NCI-H1048 (cell line): ENCODE measurements around the gene USP25.
"Not testable (repeated sequence)": the region's sequence is repeated elsewhere in the genome, so short reads cannot be mapped to it uniquely, and the experiment has no call there.

Source experiments
- DNase-seq: peaks from one replicate; lab custom pipeline; 2025; lab: John Stamatoyannopoulos, UW

The USP25 gene

GRCh38 chr21:15731243-15731613 is 1.4 kb downstream of the USP25 start:
- DNase-seq, result no peak

- peak; percentile 48 for DNase-seq
These were observed 2.7 kb downstream of the USP25 start for GRCh38 chr21:15732290-15732995.

GRCh38 chr21:15732996-15733329 is 3.2 kb downstream of the USP25 start:
- DNase-seq, result no peak

- DNase-seq, result no peak
These were observed 5.6 kb downstream of the USP25 start for GRCh38 chr21:15735409-15735808.

- DNase-seq, result not testable (repeated sequence)
These were observed 6.1 kb downstream of the USP25 start for GRCh38 chr21:15735931-15736330.

- not testable (repeated sequence) for DNase-seq
These were observed 9.0 kb downstream of the USP25 start for GRCh38 chr21:15738779-15739178.

- no peak for DNase-seq
These were observed 10.6 kb downstream of the USP25 start for GRCh38 chr21:15740383-15740782.

GRCh38 chr21:15741510-15741909 is 11.7 kb downstream of the USP25 start:
- no peak for DNase-seq

GRCh38 chr21:15742052-15742670 is 12.4 kb downstream of the USP25 start:
- no peak for DNase-seq

GRCh38 chr21:15742694-15743093 is 12.9 kb downstream of the USP25 start:
- DNase-seq, result no peak

GRCh38 chr21:15743593-15743992 is 13.8 kb downstream of the USP25 start:
- DNase-seq, result no peak

- DNase-seq, result no peak
These were observed 15.1 kb downstream of the USP25 start for GRCh38 chr21:15744926-15745325.

- no peak for DNase-seq
These were observed 18.8 kb downstream of the USP25 start for GRCh38 chr21:15748586-15748985.

GRCh38 chr21:15749082-15749860 is 19.5 kb downstream of the USP25 start:
- DNase-seq, result no peak

- DNase-seq, result no peak
These were observed 20.0 kb downstream of the USP25 start for GRCh38 chr21:15749861-15750159.

- no peak for DNase-seq
These were observed 21.3 kb downstream of the USP25 start for GRCh38 chr21:15751037-15751436.

GRCh38 chr21:15751546-15751945 is 21.8 kb downstream of the USP25 start:
- DNase-seq, result no peak

- no peak for DNase-seq
These were observed 23.1 kb downstream of the USP25 start for GRCh38 chr21:15752763-15753407.

GRCh38 chr21:15753741-15754140 is 24.0 kb downstream of the USP25 start:
- no peak for DNase-seq

GRCh38 chr21:15754640-15755039 is 24.9 kb downstream of the USP25 start:
- DNase-seq, result no peak

GRCh38 chr21:15755125-15755524 is 25.3 kb downstream of the USP25 start:
- DNase-seq, result no peak

- DNase-seq, result no peak
These were observed 29.7 kb downstream of the USP25 start for GRCh38 chr21:15759469-15759868.

GRCh38 chr21:15761507-15762100 is 31.8 kb downstream of the USP25 start:
- no peak for DNase-seq
